Coronary artery (tissue), 2 donors: Measurements from ENCODE around the gene MET.

ENCODE experiments used
- DNase-seq: peaks from one replicate; pipeline ENCODE4 v3.0.0-alpha.2; 2017; ENCODE audit warnings: low spot score
- H3K27ac ChIP-seq, 2 donors: fragments of 200-600 bp; sonication (generic); one replicate each; pipeline ENCODE4 v1.5.1; 2016 to 2019
- H3K4me3 ChIP-seq: fragments of 200-600 bp; sonication (generic); 2 replicates; pipeline ENCODE4 v1.5.1; 2016; ENCODE audit warnings: mild to moderate bottlenecking, moderate library complexity
- TF ChIP-seq, protein P1 (sequence below): fragments of 200-600 bp; sonication (generic); IDR thresholded peaks from one replicate; pipeline ENCODE4 v1.5.1; 2019; ENCODE audit warnings: antibody characterized with exemption

MET gene

DNA sequence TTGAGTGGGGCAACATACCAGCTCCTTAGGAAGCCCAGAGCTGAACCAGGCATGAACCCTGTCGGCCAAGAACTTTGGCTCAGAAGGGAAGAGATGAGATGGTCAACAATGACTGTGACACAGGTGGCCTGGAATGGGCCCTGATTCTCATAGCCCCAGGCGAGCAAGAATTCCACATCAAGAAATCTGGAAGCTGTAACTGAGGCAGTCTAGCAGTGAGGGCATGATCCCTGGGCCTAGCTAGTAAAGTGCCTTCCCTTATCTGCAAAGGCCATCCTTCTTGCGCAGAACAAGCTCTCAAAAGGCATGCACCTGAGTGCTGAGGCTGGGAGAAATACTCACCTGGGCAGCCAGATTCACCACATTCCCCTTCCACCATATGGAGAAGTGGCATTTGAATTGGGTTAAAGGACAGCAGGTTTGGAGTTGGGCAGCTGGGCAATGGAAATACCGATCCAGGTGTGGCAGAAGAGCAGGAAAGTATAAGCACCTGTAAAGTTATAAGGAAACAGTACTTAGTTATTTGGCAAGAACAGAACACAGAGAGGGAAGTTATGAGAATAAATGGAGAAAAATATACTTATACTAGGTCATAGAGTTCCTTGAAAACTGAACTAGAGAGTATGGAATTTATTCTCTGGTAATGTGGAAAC, 111.8 kb downstream of the MET start:
- no peak overlapping the region for H3K27ac ChIP-seq
- no peak for DNase-seq
- H3K4me3 ChIP-seq: no peak overlapping the region
- TF ChIP-seq, protein P1, sequence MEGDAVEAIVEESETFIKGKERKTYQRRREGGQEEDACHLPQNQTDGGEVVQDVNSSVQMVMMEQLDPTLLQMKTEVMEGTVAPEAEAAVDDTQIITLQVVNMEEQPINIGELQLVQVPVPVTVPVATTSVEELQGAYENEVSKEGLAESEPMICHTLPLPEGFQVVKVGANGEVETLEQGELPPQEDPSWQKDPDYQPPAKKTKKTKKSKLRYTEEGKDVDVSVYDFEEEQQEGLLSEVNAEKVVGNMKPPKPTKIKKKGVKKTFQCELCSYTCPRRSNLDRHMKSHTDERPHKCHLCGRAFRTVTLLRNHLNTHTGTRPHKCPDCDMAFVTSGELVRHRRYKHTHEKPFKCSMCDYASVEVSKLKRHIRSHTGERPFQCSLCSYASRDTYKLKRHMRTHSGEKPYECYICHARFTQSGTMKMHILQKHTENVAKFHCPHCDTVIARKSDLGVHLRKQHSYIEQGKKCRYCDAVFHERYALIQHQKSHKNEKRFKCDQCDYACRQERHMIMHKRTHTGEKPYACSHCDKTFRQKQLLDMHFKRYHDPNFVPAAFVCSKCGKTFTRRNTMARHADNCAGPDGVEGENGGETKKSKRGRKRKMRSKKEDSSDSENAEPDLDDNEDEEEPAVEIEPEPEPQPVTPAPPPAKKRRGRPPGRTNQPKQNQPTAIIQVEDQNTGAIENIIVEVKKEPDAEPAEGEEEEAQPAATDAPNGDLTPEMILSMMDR: no peak

DNA sequence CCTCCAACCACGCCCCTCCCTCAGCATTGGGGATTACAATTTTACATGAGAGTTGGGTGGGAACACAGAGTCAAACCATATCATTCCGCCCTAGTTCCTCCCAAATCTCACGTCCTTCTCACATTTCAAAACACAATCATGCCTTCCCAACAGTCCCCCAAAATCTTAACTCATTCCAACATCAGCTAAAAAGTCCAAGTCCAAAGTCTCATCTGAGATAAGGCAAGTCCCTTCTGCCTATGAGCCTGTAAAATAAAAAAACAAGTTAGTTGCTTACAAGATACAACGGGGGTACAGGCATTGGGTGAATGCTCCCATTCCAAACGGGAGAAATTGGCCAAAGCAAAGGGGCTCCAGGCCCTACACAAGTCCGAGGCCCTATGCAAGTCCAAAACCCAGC, 112.7 kb downstream of the MET start:
- TF ChIP-seq, protein P1: no peak
- no peak overlapping the region for H3K4me3 ChIP-seq
- DNase-seq: no peak
- no peak overlapping the region for H3K27ac ChIP-seq

DNA sequence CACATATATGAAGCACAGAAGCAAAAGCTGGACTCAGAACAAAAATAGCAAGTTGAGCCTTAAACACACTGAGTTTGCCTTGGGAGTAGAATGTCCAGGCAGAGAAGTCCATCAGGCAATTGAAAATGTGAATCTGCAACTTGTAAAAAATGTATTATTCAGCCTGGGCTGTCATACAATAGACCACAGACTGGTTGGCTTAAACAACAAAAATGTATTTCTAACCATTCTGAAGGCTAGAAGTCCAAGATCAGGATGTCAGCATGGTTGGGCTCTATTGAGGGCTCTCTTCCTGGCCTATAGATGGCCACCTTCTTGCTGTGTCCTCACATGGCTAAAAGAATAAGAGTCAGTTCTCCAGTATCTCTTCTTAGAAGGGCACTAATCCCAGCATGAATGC, 113.8 kb downstream of the MET start:
- H3K27ac ChIP-seq: no peak overlapping the region
- H3K4me3 ChIP-seq: no peak overlapping the region
- DNase-seq: no peak
- TF ChIP-seq, protein P1: no peak

DNA sequence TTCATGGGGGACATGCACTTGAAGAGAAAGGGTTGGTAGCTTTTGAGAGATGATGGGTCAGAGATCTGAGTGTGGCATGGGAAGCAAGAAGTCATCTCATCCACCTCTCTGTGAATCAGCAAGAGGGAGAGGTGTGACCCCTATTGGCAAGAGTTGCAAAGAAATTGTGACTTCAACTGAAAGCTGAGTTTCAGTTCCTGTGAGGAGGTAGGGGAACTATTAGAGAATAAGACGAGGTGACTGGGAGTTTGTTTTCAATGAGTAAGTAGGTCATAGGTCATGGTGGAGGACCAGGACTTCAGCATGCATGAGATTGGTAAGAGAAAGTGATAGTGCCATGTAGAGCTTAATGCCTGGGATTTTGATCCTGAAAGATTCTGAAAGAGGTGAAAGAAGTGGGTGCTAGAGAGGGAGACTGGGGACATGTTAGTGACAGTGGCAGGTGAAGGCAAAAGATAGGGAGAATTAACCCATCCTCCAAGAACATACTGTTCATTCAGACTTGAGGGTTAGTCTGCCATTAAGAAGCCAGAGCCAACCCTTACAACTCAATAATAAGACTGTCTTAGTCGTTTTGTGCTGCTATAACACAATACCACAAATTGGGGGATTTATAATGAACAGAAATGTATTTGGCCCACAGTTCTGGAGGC, 114.9 kb downstream of the MET start:
- no peak overlapping the region for H3K4me3 ChIP-seq
- TF ChIP-seq, protein P1: no peak
- H3K27ac ChIP-seq: no peak overlapping the region
- DNase-seq: no peak

DNA sequence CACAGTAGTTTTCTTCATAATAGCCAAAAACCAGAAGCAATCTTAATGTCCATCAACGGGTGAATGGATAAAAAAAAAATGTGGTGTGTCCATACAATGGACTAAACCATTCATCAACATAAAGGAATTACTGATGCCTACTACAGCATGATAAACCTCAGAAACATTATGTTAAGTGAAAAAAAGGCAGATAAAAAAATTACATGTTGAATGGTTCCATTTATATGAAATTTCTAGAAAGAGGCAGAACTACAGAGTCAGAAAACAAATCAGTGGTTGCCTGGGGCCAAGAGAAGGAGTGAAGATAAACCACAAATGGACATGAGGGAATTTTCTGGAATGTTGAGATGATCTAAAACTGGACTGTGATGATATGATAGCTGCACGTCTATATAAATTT, 115.9 kb downstream of the MET start:
- DNase-seq: no peak
- H3K27ac ChIP-seq: no peak overlapping the region
- TF ChIP-seq, protein P1: no peak
- no peak overlapping the region for H3K4me3 ChIP-seq

DNA sequence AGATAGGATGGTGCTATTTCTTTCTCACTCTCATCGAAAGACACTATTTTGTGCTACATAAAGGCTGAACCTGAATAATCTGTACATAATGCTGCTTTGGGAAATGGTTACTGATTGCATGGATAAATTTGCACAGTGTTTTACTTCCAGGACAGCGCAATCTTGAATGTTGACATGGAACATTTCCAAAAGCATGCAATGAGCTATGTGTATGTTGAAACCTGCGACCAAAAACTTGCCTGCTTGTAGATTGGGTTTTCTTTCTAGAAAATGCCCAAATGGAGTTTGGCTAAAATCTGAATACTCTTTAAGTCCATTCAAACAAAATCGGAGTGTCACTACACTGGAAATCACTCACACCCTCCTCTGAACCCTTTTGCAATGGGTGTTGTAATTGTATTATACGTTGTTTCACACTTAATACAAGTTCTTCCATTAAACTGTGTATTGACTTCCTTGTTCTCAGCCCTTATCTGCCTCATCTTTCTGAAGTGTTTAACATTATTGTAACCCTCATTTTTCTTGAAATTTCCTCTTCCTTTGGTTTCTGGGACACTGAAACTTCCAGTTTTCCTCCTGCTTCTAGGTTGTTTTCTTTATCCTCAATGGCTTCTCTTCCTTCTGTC, 116.7 kb downstream of the MET start:
- TF ChIP-seq, protein P1: no peak
- H3K4me3 ChIP-seq: no peak overlapping the region
- no peak for DNase-seq
- H3K27ac ChIP-seq: no peak overlapping the region

DNA sequence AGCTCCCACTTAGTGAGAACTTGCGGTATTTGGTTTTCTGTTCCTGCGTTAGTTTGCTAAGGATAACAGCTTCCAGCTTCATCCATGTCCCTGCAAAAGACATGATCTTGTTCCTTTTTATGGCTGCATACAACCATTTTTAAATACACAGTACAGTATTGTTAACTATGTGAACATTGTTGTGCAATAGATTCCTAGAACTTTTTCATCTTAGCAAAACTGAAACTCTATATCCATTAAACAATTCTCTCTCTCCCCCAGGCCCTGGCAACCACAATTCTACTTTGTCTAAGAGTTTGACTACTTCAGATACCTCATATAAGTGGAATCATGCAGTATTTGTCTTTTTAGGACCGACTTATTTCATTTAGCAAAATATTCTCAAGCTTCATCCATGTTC, 118.0 kb downstream of the MET start:
- TF ChIP-seq, protein P1: no peak
- DNase-seq: no peak
- Histone ChIP-seq H3K4me3 (no peak overlapping the region), H3K27ac (no peak overlapping the region)
